HCT116 (cell line): ENCODE data around the gene KIRREL3. TPM values are rescaled to one million over a fixed set of nuclear protein-coding genes. Genes with fewer than 3 reads are reported as not detected.

Experiments
- ATAC-seq: fragments of 200-7000 bp; cut with Tn5 transposase; 2 replicates; pipeline ENCODE4 v1.9.1; 2020; ENCODE audit warnings: mild to moderate bottlenecking, moderate library complexity
- BruUV-seq: library from RNA; stranded (reverse); fragments of 400-500 nt; replicated peaks from 2 replicates; lab custom pipeline; 2021; lab: Mats Ljungman, UMichigan
- CTCF ChIA-PET: fragments of 300-600 bp; sonication (Branson Sonifier 250); formaldehyde crosslinking; loops from one replicate; lab custom pipeline; 2021; ENCODE audit warnings: antibody characterized with exemption; lab: Charles Lee
- POLR2A ChIA-PET: fragments of 300-600, 350-600 bp; sonication (Branson Sonifier 250); formaldehyde crosslinking; loops from one replicate; lab custom pipeline; 2021; ENCODE audit warnings: antibody characterized with exemption; lab: Charles Lee
- RAD21 ChIA-PET, 2 experiments: fragments of 300-600 bp; sonication (Branson Sonifier 250); formaldehyde crosslinking; loops; one replicate each; lab custom pipeline; 2023; ENCODE audit warnings: low total read pairs in 2 of 2; ENCODE audit not compliant: uncharacterized antibody in 2 of 2, unreplicated experiment in 2 of 2, low non-redundant PET in 1 of 2; lab: Charles Lee
- DNase-seq: peaks from one replicate; pipeline ENCODE4 v3.0.0-alpha.2; 2010; ENCODE audit warnings: low read depth, low spot score
- H2AFZ ChIP-seq: fragments of 200-600 bp; shearing (Covaris generic), sonication (generic); 2 replicates; pipeline ENCODE4 v1.6.1; 2017; ENCODE audit warnings: low read depth, mixed run types, mixed read lengths, antibody characterized with exemption, low read length; ENCODE audit not compliant: poor library complexity, severe bottlenecking
- H3K27ac ChIP-seq: 2 replicates; pipeline ENCODE4 v1.5.1; 2012; ENCODE audit warnings: low read depth, low read length
- H3K27me3 ChIP-seq: fragments of 200-600 bp; sonication (generic); 2 replicates; pipeline ENCODE4 v1.6.1; 2016; ENCODE audit warnings: mixed run types, low read length, mixed read lengths; ENCODE audit not compliant: insufficient read depth
- H3K36me3 ChIP-seq, 2 experiments: fragments of 200-500 bp in 1 of 2; fragments of 200-600 bp in 1 of 2; sonication (Bioruptor generic) in 1 of 2; sonication (generic) in 1 of 2; 2 replicates each; pipeline versions ENCODE4 v1.5.1 to v1.6.1; 2014 to 2016; ENCODE audit warnings: low read length in 2 of 2, inconsistent platforms in 1 of 2, mixed read lengths in 1 of 2, mixed run types in 1 of 2; ENCODE audit not compliant: insufficient read depth in 2 of 2, control insufficient read depth in 1 of 2
- H3K4me1 ChIP-seq, 2 experiments: fragments of 200-600 bp in 1 of 2; sonication (generic) in 1 of 2; 2 replicates each; pipeline versions ENCODE4 v1.5.1 to v1.6.1; 2012 to 2017; ENCODE audit warnings: low read length in 2 of 2, inconsistent platforms in 1 of 2, mild to moderate bottlenecking in 1 of 2, mixed read lengths in 1 of 2, mixed run types in 1 of 2, moderate library complexity in 1 of 2; ENCODE audit not compliant: insufficient read depth in 2 of 2, control insufficient read depth in 1 of 2
- H3K4me2 ChIP-seq: fragments of 200-600 bp; sonication (generic); 2 replicates; pipeline ENCODE4 v1.6.1; 2017; ENCODE audit warnings: mixed run types, low read length, mixed read lengths
- H3K4me3 ChIP-seq, 2 experiments: fragments of 200-600 bp in 1 of 2; sonication (generic) in 1 of 2; replicated peaks in 1 of 2; 2 replicates each; pipeline ENCODE4 v1.5.1; 2011 to 2016; ENCODE audit warnings: low read length in 2 of 2, control low read depth in 1 of 2, low read depth in 1 of 2, mild to moderate bottlenecking in 1 of 2, mixed read lengths in 1 of 2, mixed run types in 1 of 2
- H3K79me2 ChIP-seq: fragments of 200-600 bp; sonication (generic); 2 replicates; pipeline ENCODE4 v1.6.1; 2017; ENCODE audit warnings: mild to moderate bottlenecking, mixed run types, low read length, moderate library complexity, mixed read lengths; ENCODE audit not compliant: insufficient read depth
- H3K9ac ChIP-seq: fragments of 200-600 bp; sonication (generic); 2 replicates; pipeline ENCODE4 v1.6.1; 2016; ENCODE audit warnings: low read length, mixed read lengths
- H3K9me2 ChIP-seq: fragments of 200-600 bp; sonication (generic), shearing (Covaris generic); 2 replicates; pipeline ENCODE4 v1.6.1; 2017; ENCODE audit warnings: mixed run types, mild to moderate bottlenecking, moderate library complexity; ENCODE audit not compliant: insufficient read depth
- H3K9me3 ChIP-seq, 2 experiments: fragments of 200-500 bp in 1 of 2; fragments of 200-600 bp in 1 of 2; sonication (Bioruptor generic) in 1 of 2; sonication (generic) in 1 of 2; 2 replicates each; pipeline ENCODE4 v1.6.1; 2014 to 2017; ENCODE audit warnings: low read length in 2 of 2, mixed read lengths in 2 of 2, inconsistent platforms in 1 of 2, low read depth in 1 of 2, mild to moderate bottlenecking in 1 of 2, mixed run types in 1 of 2, moderate library complexity in 1 of 2; ENCODE audit not compliant: control insufficient read depth in 1 of 2, insufficient read depth in 1 of 2
- H4K20me1 ChIP-seq: fragments of 200-600 bp; sonication (generic), shearing (Covaris generic); 2 replicates; pipeline ENCODE4 v1.6.1; 2017; ENCODE audit warnings: mixed run types, mild to moderate bottlenecking, moderate library complexity; ENCODE audit not compliant: insufficient read depth
- CTCF ChIP-seq, 3 experiments: fragments of 200-600 bp in 1 of 3; sonication (generic) in 1 of 3; IDR thresholded peaks in 2 of 3; conservative IDR thresholded peaks in 1 of 3; 2 replicates each; pipeline ENCODE4 v1.5.1; 2012 to 2017; ENCODE audit warnings: low read depth in 2 of 3, low read length in 2 of 3, antibody characterized with exemption in 1 of 3, borderline replicate concordance in 1 of 3, control low read depth in 1 of 3, mild to moderate bottlenecking in 1 of 3, mixed read lengths in 1 of 3, mixed run types in 1 of 3, moderate library complexity in 1 of 3; ENCODE audit not compliant: insufficient read depth in 1 of 3
- EGR1 ChIP-seq: IDR thresholded peaks from 2 replicates; pipeline ENCODE4 v1.6.1; 2012; ENCODE audit warnings: low read depth
- EZH2 ChIP-seq: fragments of 200-600 bp; sonication (generic); IDR thresholded peaks from 2 replicates; pipeline ENCODE4 v1.6.1; 2017; ENCODE audit warnings: antibody characterized with exemption, mixed run types
- EZH2phosphoT487 ChIP-seq: fragments of 200-600 bp; IDR thresholded peaks from 2 replicates; pipeline ENCODE4 v1.6.1; 2018; ENCODE audit warnings: antibody characterized with exemption, borderline replicate concordance
- FOSL1 ChIP-seq: IDR thresholded peaks from 2 replicates; pipeline ENCODE4 v1.6.1; 2012; ENCODE audit warnings: low read depth
- JUND ChIP-seq: IDR thresholded peaks from 2 replicates; pipeline ENCODE4 v1.6.1; 2012
- MAX ChIP-seq: IDR thresholded peaks from 2 replicates; pipeline ENCODE4 v1.6.1; 2012
- POLR2A ChIP-seq: IDR thresholded peaks from 2 replicates; pipeline ENCODE4 v1.7.0; 2011; ENCODE audit warnings: borderline replicate concordance; ENCODE audit not compliant: insufficient read depth, insufficient read length; ENCODE audit errors: extremely low read depth
- POLR2AphosphoS5 ChIP-seq: IDR thresholded peaks from 2 replicates; pipeline ENCODE4 v1.6.1; 2011; ENCODE audit warnings: mild to moderate bottlenecking, low read depth, low read length, moderate library complexity
- REST ChIP-seq: IDR thresholded peaks from 2 replicates; pipeline ENCODE4 v1.6.1; 2012; ENCODE audit warnings: low read depth
- SIN3A ChIP-seq: IDR thresholded peaks from 2 replicates; pipeline ENCODE4 v1.6.1; 2012; ENCODE audit warnings: low read depth
- SP1 ChIP-seq: IDR thresholded peaks from 2 replicates; pipeline ENCODE4 v1.6.1; 2012; ENCODE audit warnings: low read depth
- SRF ChIP-seq: IDR thresholded peaks from 2 replicates; pipeline ENCODE4 v1.6.1; 2012; ENCODE audit warnings: low read depth
- TCF7L2 ChIP-seq: IDR thresholded peaks from 2 replicates; pipeline ENCODE4 v1.7.0; 2011; ENCODE audit warnings: borderline replicate concordance, inconsistent platforms; ENCODE audit not compliant: insufficient read depth, insufficient read length; ENCODE audit errors: extremely low read depth
- intact Hi-C: fragments of 100-400 bp; cut with micrococcal nuclease; formaldehyde crosslinking; loops from 2 replicates; pipeline ENCODE4 v1.10.0; 2022
- total RNA-seq: library from RNA; stranded (reverse); gene quantifications from one replicate; pipeline ENCODE4 v1.2.1, GENCODE V29; 2021; ENCODE audit not compliant: unreplicated experiment

The KIRREL3 gene
- total RNA-seq, 1 experiment from 2014 or later = not detected

GRCh38 chr11:126915430-126915829, 85.1 kb downstream of the KIRREL3 start:
- Histone ChIP-seq H2AFZ (no peak overlapping the region), H3K4me2 (no peak overlapping the region), H3K36me3 (no peaks in the 10 kb centered on the region), H3K27me3 (no peaks in the 10 kb centered on the region), H3K4me1 (no peaks in the 10 kb centered on the region), H3K27ac (no peak overlapping the region), H4K20me1 (no peaks in the 10 kb centered on the region), H3K9ac (no peak overlapping the region), H3K79me2 (no peaks in the 10 kb centered on the region), H3K9me3 (no peaks in the 10 kb centered on the region), H3K9me2 (no peaks in the 10 kb centered on the region), H3K4me3 (no peak overlapping the region)
- ATAC-seq (no peak), DNase-seq (no peak)
- intact Hi-C loops = no loop called here
- no TSS peak for BruUV-seq
- ChIA-PET CTCF (no interaction called here), RAD21 (no interaction called here), POLR2A (no interaction called here)
- TF ChIP-seq JUND = no peak
- no peak for TF ChIP-seq MAX
- TF ChIP-seq POLR2A = no peak
- TF ChIP-seq REST = no peak
- TF ChIP-seq SP1 = no peak
- TF ChIP-seq EGR1 = no peak
- no peak for TF ChIP-seq CTCF (IDR thresholded peaks at IDR 0.05 in 2 of 3, conservative IDR thresholded peaks at IDR 0.05 in 1 of 3; ENCODE audit: borderline replicate concordance in 1 of 3, insufficient read depth in 1 of 3, low read depth in 2 of 3, low read length in 2 of 3)
- TF ChIP-seq SRF = no peak
- TF ChIP-seq TCF7L2 = no peak
- TF ChIP-seq EZH2phosphoT487 = no peak
- TF ChIP-seq EZH2 = no peak
- TF ChIP-seq SIN3A = no peak
- TF ChIP-seq POLR2AphosphoS5 = no peak
- TF ChIP-seq FOSL1 = no peak
